Central memory CD8-positive, alpha-beta T cell (primary cell): ENCODE data around the gene LAMC3.
"Not testable (repeated sequence)": the region's sequence is repeated elsewhere in the genome, so short reads cannot be mapped to it uniquely, and the experiment has no call there.

Experiments
- ATAC-seq: fragments of 150-1000 bp; cut with Tn5 transposase; replicated peaks from 2 replicates; pipeline ENCODE4 v1.10.0; 2022; ENCODE audit warnings: mild to moderate bottlenecking, moderate FRiP score, moderate number of reproducible peaks; ENCODE audit not compliant: poor library complexity, severe bottlenecking; ENCODE audit errors: extremely low read depth
- DNase-seq, 2 donors: peaks; one replicate each; pipeline ENCODE4 v3.0.0; 2021; ENCODE audit warnings: low spot score in 2 of 2
- H3K27ac Mint-ChIP-seq: one replicate; pipeline ENCODE4 v1.8.0; 2022; ENCODE audit warnings: low read depth, mild to moderate bottlenecking, moderate library complexity, mixed read lengths
- H3K27me3 Mint-ChIP-seq: one replicate; pipeline ENCODE4 v1.8.0; 2022; ENCODE audit warnings: mixed read lengths
- H3K36me3 Mint-ChIP-seq: one replicate; pipeline ENCODE4 v1.8.0; 2022; ENCODE audit warnings: mild to moderate bottlenecking, moderate library complexity, mixed read lengths; ENCODE audit not compliant: insufficient read depth
- H3K4me1 Mint-ChIP-seq: one replicate; pipeline ENCODE4 v1.8.0; 2022; ENCODE audit warnings: mixed read lengths
- H3K4me3 Mint-ChIP-seq: one replicate; pipeline ENCODE4 v1.8.0; 2022; ENCODE audit warnings: mild to moderate bottlenecking, moderate library complexity, mixed read lengths
- H3K9me3 Mint-ChIP-seq: one replicate; pipeline ENCODE4 v1.8.0; 2022; ENCODE audit warnings: mixed read lengths

LAMC3 gene

GRCh38 chr9:131104016-131104740 is 95.2 kb downstream of the LAMC3 start:
- Mint-ChIP-seq H3K9me3 (no peaks in the 10 kb centered on the region), H3K27ac (no peak overlapping the region), H3K36me3 (no peaks in the 10 kb centered on the region), H3K27me3 (peaks cover 24% of the 10 kb centered on the region), H3K4me1 (no peaks in the 10 kb centered on the region), H3K4me3 (no peak overlapping the region)
- no peak for ATAC-seq
- DNase-seq: no peak

GRCh38 chr9:131105952-131106351 is 97.0 kb downstream of the LAMC3 start:
- H3K36me3 Mint-ChIP-seq: no peaks in the 10 kb centered on the region
- peaks cover 24% of the 10 kb centered on the region for H3K27me3 Mint-ChIP-seq
- no peak for ATAC-seq
- no peak overlapping the region for H3K27ac Mint-ChIP-seq
- no peak for DNase-seq
- no peaks in the 10 kb centered on the region for H3K4me1 Mint-ChIP-seq
- no peak overlapping the region for H3K4me3 Mint-ChIP-seq
- H3K9me3 Mint-ChIP-seq: no peaks in the 10 kb centered on the region

- H3K4me1 Mint-ChIP-seq: no peaks in the 10 kb centered on the region
- peaks cover 29% of the 10 kb centered on the region for H3K27me3 Mint-ChIP-seq
- H3K36me3 Mint-ChIP-seq: no peaks in the 10 kb centered on the region
- DNase-seq: no peak
- H3K9me3 Mint-ChIP-seq: no peaks in the 10 kb centered on the region
- H3K27ac Mint-ChIP-seq: no peak overlapping the region
- H3K4me3 Mint-ChIP-seq: no peak overlapping the region
- ATAC-seq: no peak
Observed at GRCh38 chr9:131107760-131108159, 98.8 kb downstream of the LAMC3 start.

- H3K27ac Mint-ChIP-seq: no peak overlapping the region
- H3K4me1 Mint-ChIP-seq: no peaks in the 10 kb centered on the region
- DNase-seq (no peak), ATAC-seq (no peak)
- no peaks in the 10 kb centered on the region for H3K9me3 Mint-ChIP-seq
- H3K27me3 Mint-ChIP-seq: peaks cover 40% of the 10 kb centered on the region
- no peak overlapping the region for H3K4me3 Mint-ChIP-seq
- no peaks in the 10 kb centered on the region for H3K36me3 Mint-ChIP-seq
Observed at GRCh38 chr9:131111186-131111853, 102.3 kb downstream of the LAMC3 start.

GRCh38 chr9:131111854-131112311 is 102.9 kb downstream of the LAMC3 start:
- Mint-ChIP-seq H3K4me3 (no peak overlapping the region), H3K36me3 (no peaks in the 10 kb centered on the region), H3K27me3 (peaks cover 35% of the 10 kb centered on the region), H3K27ac (no peak overlapping the region), H3K9me3 (no peaks in the 10 kb centered on the region), H3K4me1 (no peaks in the 10 kb centered on the region)
- ATAC-seq (no peak), DNase-seq (no peak)

- DNase-seq (no peak), ATAC-seq (no peak)
- no peak overlapping the region for H3K27ac Mint-ChIP-seq
- peaks cover 35% of the 10 kb centered on the region for H3K27me3 Mint-ChIP-seq
- no peak overlapping the region for H3K4me3 Mint-ChIP-seq
- H3K4me1 Mint-ChIP-seq: no peaks in the 10 kb centered on the region
- no peaks in the 10 kb centered on the region for H3K36me3 Mint-ChIP-seq
- H3K9me3 Mint-ChIP-seq: no peaks in the 10 kb centered on the region
Observed at GRCh38 chr9:131112374-131113154, 103.6 kb downstream of the LAMC3 start.

GRCh38 chr9:131113655-131114054 is 104.7 kb downstream of the LAMC3 start:
- ATAC-seq: no peak

GRCh38 chr9:131114084-131114535 is 105.1 kb downstream of the LAMC3 start:
- H3K27me3 Mint-ChIP-seq: peaks cover 38% of the 10 kb centered on the region
- no peak for DNase-seq
- no peak for ATAC-seq
- H3K27ac Mint-ChIP-seq: no peak overlapping the region
- H3K9me3 Mint-ChIP-seq: no peaks in the 10 kb centered on the region
- H3K36me3 Mint-ChIP-seq: no peaks in the 10 kb centered on the region
- H3K4me1 Mint-ChIP-seq: no peaks in the 10 kb centered on the region
- H3K4me3 Mint-ChIP-seq: no peak overlapping the region

More at GRCh38 chr9:131113655-131114054, 104.7 kb downstream of the LAMC3 start:
- no peaks in the 10 kb centered on the region for H3K4me1 Mint-ChIP-seq
- peaks cover 38% of the 10 kb centered on the region for H3K27me3 Mint-ChIP-seq
- no peaks in the 10 kb centered on the region for H3K36me3 Mint-ChIP-seq
- no peak overlapping the region for H3K27ac Mint-ChIP-seq
- no peak overlapping the region for H3K4me3 Mint-ChIP-seq
- no peak for DNase-seq
- no peaks in the 10 kb centered on the region for H3K9me3 Mint-ChIP-seq

- H3K27ac Mint-ChIP-seq, H3K9me3 Mint-ChIP-seq, H3K4me1 Mint-ChIP-seq, H3K4me3 Mint-ChIP-seq, DNase-seq, ATAC-seq, H3K36me3 Mint-ChIP-seq: not testable (repeated sequence)
- H3K27me3 Mint-ChIP-seq: peaks cover 45% of the 10 kb centered on the region
Observed at GRCh38 chr9:131115360-131115742, 106.4 kb downstream of the LAMC3 start.

GRCh38 chr9:131116281-131117120 is 107.5 kb downstream of the LAMC3 start:
- no peak overlapping the region for H3K4me3 Mint-ChIP-seq
- H3K9me3 Mint-ChIP-seq: no peaks in the 10 kb centered on the region
- ATAC-seq (no peak), DNase-seq (no peak)
- H3K27me3 Mint-ChIP-seq: peaks cover 49% of the 10 kb centered on the region
- H3K36me3 Mint-ChIP-seq: no peaks in the 10 kb centered on the region
- H3K27ac Mint-ChIP-seq: no peak overlapping the region
- H3K4me1 Mint-ChIP-seq: no peaks in the 10 kb centered on the region

- Mint-ChIP-seq H3K36me3 (no peaks in the 10 kb centered on the region), H3K9me3 (no peaks in the 10 kb centered on the region), H3K27me3 (peaks cover 49% of the 10 kb centered on the region), H3K27ac (no peak overlapping the region), H3K4me1 (no peaks in the 10 kb centered on the region), H3K4me3 (no peak overlapping the region)
- ATAC-seq: no peak
- no peak for DNase-seq
Observed at GRCh38 chr9:131117121-131117761, 108.3 kb downstream of the LAMC3 start.

- H3K27me3 Mint-ChIP-seq: peaks cover 44% of the 10 kb centered on the region
- H3K4me1 Mint-ChIP-seq: no peaks in the 10 kb centered on the region
- DNase-seq: no peak
- no peaks in the 10 kb centered on the region for H3K9me3 Mint-ChIP-seq
- no peak overlapping the region for H3K27ac Mint-ChIP-seq
- ATAC-seq: no peak
- H3K36me3 Mint-ChIP-seq: no peaks in the 10 kb centered on the region
- H3K4me3 Mint-ChIP-seq: no peak overlapping the region
Observed at GRCh38 chr9:131117762-131118145, 108.8 kb downstream of the LAMC3 start.
